IMR-90 (cell line): ENCODE results near the gene TNS1. TPM values are rescaled to one million over a fixed set of nuclear protein-coding genes. Genes with fewer than 3 reads are reported as not detected.

Source experiments
- ATAC-seq: fragments of 200-7000 bp; cut with Tn5 transposase; 2 replicates; pipeline ENCODE4 v1.9.1; 2020; ENCODE audit warnings: low read depth, mild to moderate bottlenecking, moderate library complexity
- BruUV-seq: library from RNA; stranded (reverse); fragments of 400-500 nt; replicated peaks from 2 replicates; lab custom pipeline; 2021; lab: Mats Ljungman, UMichigan
- CTCF ChIA-PET: fragments of 300-600 bp; formaldehyde crosslinking; extraction: SDS; loops from one replicate; lab custom pipeline; 2021; ENCODE audit warnings: antibody characterized with exemption; lab: Yijun Ruan, JAX
- POLR2A ChIA-PET: fragments of 300-600 bp; sonication (Branson Sonifier 250); formaldehyde crosslinking; loops from one replicate; lab custom pipeline; 2022; ENCODE audit warnings: antibody characterized with exemption; ENCODE audit not compliant: unreplicated experiment; lab: Charles Lee
- DNase-seq: peaks from one replicate; pipeline ENCODE4 v3.0.0; 2013
- H2AFZ ChIP-seq: replicated peaks from 2 replicates; pipeline ENCODE3; 2013; ENCODE audit warnings: low read length, mild to moderate bottlenecking; ENCODE audit not compliant: poor library complexity
- H2AK5ac ChIP-seq: 2 replicates; pipeline ENCODE4 v1.6.1; 2013; ENCODE audit warnings: low read depth, low read length, inconsistent platforms
- H2AK9ac ChIP-seq: replicated peaks from 2 replicates; pipeline ENCODE3; 2013; ENCODE audit warnings: mild to moderate bottlenecking, low read depth, low read length, moderate library complexity; ENCODE audit not compliant: poor library complexity
- H2BK120ac ChIP-seq: 2 replicates; pipeline ENCODE4 v1.6.1; 2013; ENCODE audit warnings: low read depth, low read length, inconsistent platforms
- H2BK15ac ChIP-seq: 3 replicates; pipeline ENCODE4 v1.6.1; 2013; ENCODE audit warnings: low read depth, low read length, inconsistent platforms
- H2BK20ac ChIP-seq: 2 replicates; pipeline ENCODE4 v1.6.1; 2013; ENCODE audit warnings: low read depth, mild to moderate bottlenecking, inconsistent platforms, low read length, moderate library complexity
- H2BK5ac ChIP-seq: 2 replicates; pipeline ENCODE4 v1.6.1; 2013; ENCODE audit warnings: mild to moderate bottlenecking, low read depth, low read length, inconsistent platforms; ENCODE audit not compliant: poor library complexity, severe bottlenecking
- H3K14ac ChIP-seq: replicated peaks from 2 replicates; pipeline ENCODE4 v1.6.1; 2013; ENCODE audit warnings: low read depth, low read length, inconsistent platforms
- H3K18ac ChIP-seq: 2 replicates; pipeline ENCODE4 v1.6.1; 2013; ENCODE audit warnings: low read depth, low read length, control low read depth
- H3K23ac ChIP-seq: 2 replicates; pipeline ENCODE4 v1.6.1; 2013; ENCODE audit warnings: low read depth, low read length, inconsistent platforms
- H3K27ac ChIP-seq: 2 replicates; pipeline ENCODE4 v1.5.1; 2013; ENCODE audit warnings: mild to moderate bottlenecking, control low read depth, low read length; ENCODE audit not compliant: insufficient read depth
- H3K27me3 ChIP-seq: 2 replicates; pipeline ENCODE4 v1.6.1; 2013; ENCODE audit warnings: low read length; ENCODE audit not compliant: control insufficient read depth, insufficient read depth
- H3K36me3 ChIP-seq: 2 replicates; pipeline ENCODE4 v1.6.1; 2013; ENCODE audit warnings: low read length, mixed read lengths; ENCODE audit not compliant: control insufficient read depth, insufficient read depth
- H3K4ac ChIP-seq: 2 replicates; pipeline ENCODE4 v1.6.1; 2013; ENCODE audit warnings: low read depth, low read length, inconsistent platforms
- H3K4me1 ChIP-seq: 2 replicates; pipeline ENCODE4 v1.6.1; 2013; ENCODE audit warnings: low read length, mixed read lengths; ENCODE audit not compliant: control insufficient read depth, insufficient read depth
- H3K4me2 ChIP-seq: 2 replicates; pipeline ENCODE4 v1.6.1; 2013; ENCODE audit warnings: low read depth, mild to moderate bottlenecking, control low read depth, low read length, moderate library complexity
- H3K4me3 ChIP-seq: 2 replicates; pipeline ENCODE4 v1.5.1; 2013; ENCODE audit warnings: low read depth, mild to moderate bottlenecking, control low read depth, low read length, moderate library complexity; ENCODE audit not compliant: insufficient read depth
- H3K56ac ChIP-seq: 2 replicates; pipeline ENCODE4 v1.6.1; 2013; ENCODE audit warnings: low read length, inconsistent platforms; ENCODE audit not compliant: insufficient read depth; ENCODE audit errors: extremely low read depth
- H3K79me1 ChIP-seq, 2 experiments: 2 replicates each; pipeline ENCODE4 v1.6.1; 2013; ENCODE audit warnings: low read length in 2 of 2, inconsistent platforms in 1 of 2, low read depth in 1 of 2
- H3K9ac ChIP-seq: 2 replicates; pipeline ENCODE4 v1.6.1; 2013; ENCODE audit warnings: low read depth, low read length, control low read depth
- H3K9me1 ChIP-seq: 2 replicates; pipeline ENCODE4 v1.6.1; 2013; ENCODE audit warnings: low read length, inconsistent platforms; ENCODE audit not compliant: insufficient read depth
- H3K9me3 ChIP-seq: 2 replicates; pipeline ENCODE4 v1.6.1; 2013; ENCODE audit warnings: low read length; ENCODE audit not compliant: control insufficient read depth, insufficient read depth
- H4K20me1 ChIP-seq: 2 replicates; pipeline ENCODE4 v1.6.1; 2013; ENCODE audit warnings: low read length, inconsistent platforms; ENCODE audit not compliant: insufficient read depth
- H4K5ac ChIP-seq: 2 replicates; pipeline ENCODE4 v1.6.1; 2013; ENCODE audit warnings: mild to moderate bottlenecking, low read depth, low read length, control low read depth
- H4K8ac ChIP-seq, 2 experiments: 2 replicates each; pipeline ENCODE4 v1.6.1; 2013; ENCODE audit warnings: low read depth in 2 of 2, low read length in 2 of 2, control low read depth in 1 of 2, inconsistent platforms in 1 of 2
- H4K91ac ChIP-seq: 2 replicates; pipeline ENCODE4 v1.6.1; 2013; ENCODE audit warnings: low read depth, low read length, inconsistent platforms; ENCODE audit not compliant: insufficient read depth
- BHLHE40 ChIP-seq: fragments of 150-350 bp; IDR thresholded peaks from 2 replicates; pipeline ENCODE4 v1.6.1; 2016; ENCODE audit warnings: mild to moderate bottlenecking, low read depth, low read length
- CEBPB ChIP-seq: IDR thresholded peaks from 2 replicates; pipeline ENCODE4 v1.6.1; 2012; ENCODE audit warnings: low read depth, low read length, improper control_type of control experiment
- CHD1 ChIP-seq: IDR thresholded peaks from 2 replicates; pipeline ENCODE4 v1.6.1; 2012; ENCODE audit warnings: low read depth, low read length, improper control_type of control experiment
- CTCF ChIP-seq: conservative IDR thresholded peaks from 2 replicates; pipeline ENCODE4 v1.5.1; 2012; ENCODE audit warnings: mild to moderate bottlenecking, low read depth, low read length, improper control_type of control experiment
- ELK1 ChIP-seq: fragments of 150-350 bp; IDR thresholded peaks from 2 replicates; pipeline ENCODE4 v1.6.1; 2016; ENCODE audit warnings: low read depth, mild to moderate bottlenecking, low read length, moderate library complexity, borderline replicate concordance
- FOS ChIP-seq: fragments of 150-350 bp; IDR thresholded peaks from 2 replicates; pipeline ENCODE4 v1.6.1; 2016; ENCODE audit warnings: low read depth, low read length
- MAFK ChIP-seq: IDR thresholded peaks from 2 replicates; pipeline ENCODE4 v1.6.1; 2012; ENCODE audit warnings: low read depth, low read length, improper control_type of control experiment
- MAZ ChIP-seq: IDR thresholded peaks from 2 replicates; pipeline ENCODE4 v1.6.1; 2012; ENCODE audit warnings: low read depth, mild to moderate bottlenecking, low read length, improper control_type of control experiment, moderate library complexity, borderline replicate concordance
- MXI1 ChIP-seq: IDR thresholded peaks from 2 replicates; pipeline ENCODE4 v1.6.1; 2012; ENCODE audit warnings: low read depth, mild to moderate bottlenecking, low read length, moderate library complexity, borderline replicate concordance
- NFE2L2 ChIP-seq: fragments of 150-350 bp; IDR thresholded peaks from 2 replicates; pipeline ENCODE4 v1.6.1; 2016; ENCODE audit warnings: low read depth, mild to moderate bottlenecking, low read length
- POLR2A ChIP-seq: IDR thresholded peaks from 2 replicates; pipeline ENCODE4 v1.6.1; 2012; ENCODE audit warnings: mild to moderate bottlenecking, low read depth, low read length
- RAD21 ChIP-seq: IDR thresholded peaks from 2 replicates; pipeline ENCODE4 v1.6.1; 2012; ENCODE audit warnings: low read length, improper control_type of control experiment
- RCOR1 ChIP-seq: IDR thresholded peaks from 2 replicates; pipeline ENCODE4 v1.6.1; 2012; ENCODE audit warnings: mild to moderate bottlenecking, low read length, improper control_type of control experiment; ENCODE audit not compliant: insufficient replicate concordance
- RFX5 ChIP-seq: IDR thresholded peaks from 2 replicates; pipeline ENCODE4 v1.8.0; 2012; ENCODE audit warnings: low read depth, mild to moderate bottlenecking, low read length, moderate library complexity
- USF2 ChIP-seq: fragments of 150-350 bp; IDR thresholded peaks from 2 replicates; pipeline ENCODE4 v1.6.1; 2017; ENCODE audit warnings: mild to moderate bottlenecking, antibody characterized with exemption, low read length, low read depth
- WGBS, 2 experiments: methylation state at CpG; one replicate each; pipeline versions ENCODE4 v1.1.5 to v1.1.7; 2013; ENCODE audit warnings: missing lambda C conversion rate in 2 of 2; ENCODE audit not compliant: insufficient read length in 1 of 2; ENCODE audit errors: extremely low coverage in 2 of 2; 5-methylcytosine and 5-hydroxymethylcytosine counted together
- dilution Hi-C: fragments of 300-500 bp; cut with HindIII; formaldehyde crosslinking; loops from one replicate; pipeline ENCODE4 v1.14.3; 2018; ENCODE audit warnings: low sequenced_read_pairs; ENCODE audit not compliant: unreplicated experiment
- in situ Hi-C: fragments of 300-500 bp; cut with MboI; formaldehyde crosslinking; loops from 3 replicates; pipeline ENCODE4 v1.14.3; 2019; ENCODE audit warnings: low sequenced_read_pairs, inconsistent platforms, mixed read lengths
- intact Hi-C: fragments of 100-400 bp; cut with micrococcal nuclease; formaldehyde crosslinking; loops from 2 replicates; pipeline ENCODE4 v1.10.0; 2022
- polyA plus RNA-seq, 3 experiments: library from polyadenylated mRNA; depleted of rRNA; stranded (reverse); fragments of >200 nt; gene quantifications; 2 replicates each; pipeline ENCODE4 v1.2.3, GENCODE V29; 2012; ENCODE audit warnings: low replicate concordance in 1 of 3
- total RNA-seq: library from RNA; depleted of rRNA; stranded (reverse); fragments of >200 nt; gene quantifications from 2 replicates; pipeline ENCODE4 v1.2.3, GENCODE V29; 2012

TNS1 gene
- total and polyA plus RNA-seq, 2 of the 4 experiments (the other 2 are of a cell fraction): 41.1 to 45.2 TPM

- 0 out of 4 replicates have a peak overlapping the region, but pooled peaks of 1 of the 2 experiments have one; percentile 2 for H4K8ac ChIP-seq
- H4K91ac ChIP-seq: no peak overlapping the region
- H3K4me3 ChIP-seq: no peak overlapping the region
- no peak overlapping the region for H3K56ac ChIP-seq
- no peak overlapping the region for H3K18ac ChIP-seq
- no peak overlapping the region for H2BK20ac ChIP-seq
- ChIA-PET POLR2A (no interaction called here), CTCF (interaction anchor here (1.0 kb wide), 1 partner anchor 15 kb away, joined by 3 read pairs; no protein-coding TSS in a partner anchor)
- H3K9me1 ChIP-seq: peaks cover 4% of the 10 kb centered on the region; the same call in 1 of the 2 replicates
- DNase-seq: peak; percentile 65
- BruUV-seq: no TSS peak
- dilution Hi-C loops: no loop called here
- no peak overlapping the region for H3K4me2 ChIP-seq
- peaks cover 9% of the 10 kb centered on the region for H3K4me1 ChIP-seq
- TF ChIP-seq CEBPB (no peak), BHLHE40 (no peak), CHD1 (no peak), RCOR1 (no peak), MAZ (no peak), MXI1 (no peak), USF2 (no peak), MAFK (no peak), RAD21 (no peak), NFE2L2 (no peak), CTCF (no peak), ELK1 (no peak), RFX5 (no peak), POLR2A (no peak), FOS (no peak)
- no peak overlapping the region for H2BK15ac ChIP-seq
- no peak overlapping the region for H3K9ac ChIP-seq
- no peak overlapping the region; the same call in 1 of the 2 replicates for H2AK5ac ChIP-seq
- H4K20me1 ChIP-seq: peaks cover 51% of the 10 kb centered on the region
- no peak overlapping the region for H3K23ac ChIP-seq
- no peaks in the 10 kb centered on the region for H3K27me3 ChIP-seq
- WGBS, 2 experiments: 72% methylated on average over 3 of the region's 3 CpGs; no CpG with 5 or more reads in 1 of the 2 experiments
- no peak overlapping the region for H3K4ac ChIP-seq
- H3K9me3 ChIP-seq: no peaks in the 10 kb centered on the region
- H2AK9ac ChIP-seq: no peak overlapping the region
- ATAC-seq: peak; percentile 66
- no peak overlapping the region for H2BK5ac ChIP-seq
- H4K5ac ChIP-seq: no peak overlapping the region
- in situ Hi-C loops: no loop called here
- H3K27ac ChIP-seq: no peak overlapping the region
- peaks cover 72% of the 10 kb centered on the region for H3K36me3 ChIP-seq
- H3K79me1 ChIP-seq: peaks cover 18 to 41% of the 10 kb centered on the region in 2 experiments; a peak in 3 of 4 replicates
- no peak overlapping the region for H2BK120ac ChIP-seq
- intact Hi-C loops: loop anchor here (5.0 kb wide), 1 partner anchor 82 kb away; no protein-coding TSS in a partner anchor
- no peak overlapping the region for H3K14ac ChIP-seq
- H2AFZ ChIP-seq: peak overlapping the region; percentile 27
Measured at GRCh38 chr2:217868911-217869334, 133.9 kb downstream of the TNS1 start.
